NCI-H2029 treated with DMSO at 0.1 percent for 48 hours (cell line): ENCODE data around the gene RNF32.
"Not testable (repeated sequence)": the region's sequence is repeated elsewhere in the genome, so short reads cannot be mapped to it uniquely, and the experiment has no call there.

Source experiments
- DNase-seq: peaks from one replicate; lab custom pipeline; 2025; lab: John Stamatoyannopoulos, UW

The RNF32 gene

DNA sequence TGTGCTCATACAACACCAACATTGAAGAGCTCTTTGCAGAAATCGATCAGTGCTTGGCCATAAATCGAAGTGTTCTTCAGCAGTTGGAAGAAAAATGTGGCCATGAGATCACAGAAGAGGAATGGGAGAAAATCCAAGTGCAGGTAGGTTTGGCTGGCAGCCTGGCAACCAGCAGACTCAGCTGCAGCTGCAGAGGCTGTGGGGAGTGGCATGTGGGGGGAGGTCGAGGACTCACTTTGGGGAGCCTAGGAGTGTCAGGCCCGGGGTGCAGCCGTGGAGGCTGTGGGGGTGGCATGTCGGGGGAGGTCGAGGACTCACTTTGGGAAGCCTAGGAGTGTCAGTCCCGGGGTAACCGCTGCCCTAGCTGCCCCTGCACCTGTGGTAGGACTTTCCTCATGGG, 35.1 kb downstream of the RNF32 start:
- no peak for DNase-seq

DNA sequence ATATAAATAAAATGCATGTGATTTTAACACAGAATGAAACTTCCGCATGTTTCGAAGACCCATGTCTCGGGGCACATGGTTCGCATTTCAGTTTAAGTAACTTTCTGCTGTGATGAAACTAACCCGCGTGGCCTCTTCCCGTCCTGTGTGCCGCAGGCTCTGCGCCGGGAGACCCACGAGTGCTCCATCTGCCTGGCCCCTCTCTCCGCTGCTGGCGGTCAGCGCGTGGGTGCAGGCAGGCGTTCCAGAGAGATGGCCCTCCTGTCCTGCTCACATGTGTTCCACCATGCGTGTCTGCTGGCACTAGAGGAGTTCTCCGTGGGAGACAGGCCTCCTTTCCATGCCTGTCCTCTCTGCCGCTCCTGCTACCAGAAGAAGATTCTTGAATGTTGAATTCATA, 35.7 kb downstream of the RNF32 start:
- no peak for DNase-seq

DNA sequence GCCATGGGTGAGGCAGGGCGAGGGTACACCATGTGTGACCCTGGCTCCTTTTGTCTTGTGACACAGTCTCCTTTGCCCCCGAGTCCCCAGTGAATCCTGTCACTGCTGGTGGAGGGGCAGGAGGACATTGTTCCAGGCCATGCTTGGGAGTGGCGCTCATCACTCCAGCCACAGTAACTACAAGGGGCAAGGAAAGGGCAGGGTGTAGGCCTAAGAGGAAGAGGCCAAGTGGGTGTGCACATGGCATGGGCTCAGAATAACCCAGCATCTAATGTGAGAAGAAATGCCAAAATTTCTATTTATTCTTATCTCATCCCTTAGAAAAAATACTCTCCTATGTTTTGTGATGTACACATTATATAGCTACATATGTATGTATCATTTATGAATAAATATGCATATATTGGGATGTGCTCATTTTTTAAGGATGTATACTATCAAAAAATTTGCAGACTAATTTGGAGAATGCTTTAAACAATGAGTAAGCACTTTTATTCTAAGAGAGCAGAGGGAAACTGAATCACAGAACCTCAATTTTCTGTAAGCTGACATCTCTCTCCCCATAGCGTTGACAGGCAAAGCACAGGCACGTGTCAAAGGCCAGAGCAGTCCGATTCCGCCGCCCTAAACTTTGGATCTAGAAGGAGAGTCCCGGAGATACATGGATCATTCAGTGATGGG, 36.9 kb downstream of the RNF32 start:
- no peak for DNase-seq

DNA sequence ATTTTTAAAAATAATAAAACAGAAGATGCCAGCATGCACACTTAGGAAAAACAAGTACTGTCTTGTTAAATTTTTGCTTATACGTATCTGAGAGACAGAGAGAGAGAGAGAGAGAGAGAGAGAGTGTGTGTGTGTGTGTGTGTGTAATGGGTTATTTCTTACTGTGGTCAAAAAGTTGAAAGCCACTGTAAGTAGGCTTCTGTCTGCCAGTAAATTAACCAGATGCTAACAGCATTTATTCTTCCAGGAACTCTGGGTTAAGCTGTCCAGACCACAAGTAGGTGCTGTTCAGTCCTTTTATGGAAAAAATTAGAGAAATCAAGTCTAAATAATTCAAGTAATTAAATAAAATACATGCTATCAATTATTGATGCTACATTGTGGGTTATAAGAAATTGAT, 39.7 kb downstream of the RNF32 start:
- DNase-seq = no peak

DNA sequence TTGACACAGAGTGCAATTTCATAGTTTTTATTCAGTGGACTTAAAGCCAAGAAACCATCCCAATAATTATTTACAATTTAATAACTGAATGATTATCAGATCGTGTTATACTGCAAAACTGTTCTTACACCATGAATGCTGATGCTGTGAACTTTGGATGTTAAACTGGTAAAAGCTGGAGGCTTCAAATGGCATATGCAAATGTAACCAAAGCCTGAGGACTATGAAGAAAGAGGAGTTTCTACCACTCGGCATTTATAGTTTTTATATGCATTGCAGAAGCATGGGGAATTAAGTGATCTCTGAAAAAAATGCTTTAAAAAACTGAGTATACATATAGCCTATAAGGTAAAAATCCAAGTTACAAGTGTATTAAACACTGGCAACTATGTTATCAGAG, 42.4 kb downstream of the RNF32 start:
- DNase-seq = no peak

DNA sequence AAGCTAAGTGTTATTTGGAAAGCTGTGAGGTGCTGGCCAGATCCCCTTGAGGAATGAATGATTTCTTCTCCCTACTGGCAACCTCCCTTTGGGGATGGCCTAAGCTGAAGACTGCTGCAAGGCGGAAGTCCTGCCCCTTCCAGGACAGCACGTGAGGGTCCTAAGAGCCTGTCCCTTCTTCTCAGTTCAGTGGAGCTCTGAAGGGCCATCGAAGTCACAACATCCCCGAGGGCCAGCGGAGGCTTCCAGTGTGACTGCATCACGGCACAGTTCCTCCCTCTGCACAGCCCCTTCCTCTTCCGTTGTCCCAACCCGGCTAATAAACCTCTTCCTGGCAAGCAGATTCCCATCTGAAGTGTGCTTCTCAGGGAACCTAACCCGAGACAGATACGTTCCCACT, 43.7 kb downstream of the RNF32 start:
- DNase-seq = no peak

DNA sequence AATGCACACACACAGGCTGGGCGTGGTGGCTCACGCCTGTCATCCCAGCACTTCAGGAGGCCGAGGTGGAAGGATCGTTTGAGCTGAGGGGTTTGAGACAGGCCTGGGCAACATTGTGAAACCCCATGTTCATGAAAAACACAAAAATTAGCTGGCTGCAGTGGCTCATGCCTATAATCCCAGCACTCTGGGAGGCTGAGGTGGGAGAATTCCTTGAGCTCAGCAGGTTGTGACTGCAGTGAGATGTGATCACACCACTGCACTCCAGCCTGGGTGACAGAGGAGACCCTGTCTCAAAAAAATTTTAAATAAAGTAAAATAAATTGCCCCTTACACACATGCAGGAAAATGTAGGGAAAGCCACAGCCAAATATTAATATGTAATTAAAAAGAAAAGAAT, 44.1 kb downstream of the RNF32 start:
- DNase-seq = no peak

DNA sequence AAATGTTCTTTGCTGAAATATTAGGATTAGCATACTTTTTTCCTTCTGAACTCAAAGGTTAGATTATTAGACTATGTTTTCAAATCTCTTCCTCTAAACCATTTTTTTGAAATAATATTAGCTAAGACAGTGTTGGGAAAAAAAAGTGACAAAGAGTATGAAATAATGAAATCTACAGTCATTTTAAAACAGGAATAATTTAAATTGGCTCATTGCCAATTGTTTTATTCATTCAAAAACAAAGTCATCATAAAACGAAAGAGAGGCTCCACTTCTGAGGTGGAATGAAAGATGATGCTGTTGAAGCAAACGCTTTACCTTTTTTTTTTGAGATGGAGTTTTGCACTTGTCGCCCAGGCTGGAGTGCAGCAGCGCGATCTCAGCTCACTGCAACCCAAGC, 51.2 kb downstream of the RNF32 start:
- no peak for DNase-seq

DNA sequence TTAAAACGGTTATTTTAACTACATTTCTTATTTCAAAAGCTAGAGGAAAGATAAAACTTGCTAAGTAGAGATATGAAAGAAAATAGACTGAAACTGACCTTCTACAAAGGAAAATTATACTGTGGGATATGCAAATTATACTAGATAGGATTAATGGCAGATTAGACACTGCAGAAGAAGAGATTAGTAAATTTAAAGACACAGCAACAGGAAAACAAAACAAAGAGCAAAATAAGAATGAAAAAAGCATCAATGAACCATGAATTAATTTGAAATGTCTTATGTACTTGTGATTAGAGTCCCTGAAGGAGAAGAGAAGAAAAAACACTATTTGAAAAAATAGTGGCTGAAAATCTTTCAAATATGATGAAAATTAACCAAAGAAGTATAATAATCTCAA, 52.3 kb downstream of the RNF32 start:
- DNase-seq = no peak

DNA sequence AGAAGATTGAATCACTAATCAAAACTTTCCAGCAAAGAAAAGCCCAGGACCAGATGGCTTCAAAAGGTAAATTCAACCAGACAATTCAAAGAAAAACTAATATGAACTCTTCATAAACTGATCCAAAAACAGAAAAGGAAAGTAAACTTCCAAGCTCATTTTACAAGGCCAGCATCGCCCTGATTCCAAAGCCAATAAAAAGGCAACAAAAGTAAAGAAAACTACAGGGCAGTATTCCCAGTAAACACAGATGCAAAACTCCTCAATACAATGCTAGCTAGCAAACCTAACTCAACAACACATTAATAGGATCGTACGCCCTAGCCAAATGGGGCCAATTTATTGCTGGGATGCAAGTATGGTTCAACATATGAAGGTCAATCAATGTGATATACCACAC, 53.1 kb downstream of the RNF32 start:
- DNase-seq = no peak

DNA sequence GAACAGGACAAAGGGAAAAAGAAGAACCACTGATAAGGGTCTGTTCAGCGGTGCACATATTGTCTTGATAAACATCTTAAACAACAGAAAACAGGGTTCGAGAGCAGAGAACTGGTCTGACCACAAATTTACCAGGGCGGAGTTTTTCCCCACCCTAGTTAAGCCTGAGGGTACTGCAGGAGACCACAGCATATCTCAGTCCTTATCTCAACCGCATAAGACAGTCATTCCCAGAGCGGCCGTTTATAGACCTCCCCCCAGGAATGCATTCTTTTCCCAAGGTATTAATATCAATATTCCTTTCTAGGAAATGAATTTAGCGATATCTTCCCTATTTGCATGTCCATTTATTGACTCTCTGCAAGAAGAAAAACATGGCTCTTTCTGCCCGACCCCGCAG, 56.7 kb downstream of the RNF32 start:
- not testable (repeated sequence) for DNase-seq

DNA sequence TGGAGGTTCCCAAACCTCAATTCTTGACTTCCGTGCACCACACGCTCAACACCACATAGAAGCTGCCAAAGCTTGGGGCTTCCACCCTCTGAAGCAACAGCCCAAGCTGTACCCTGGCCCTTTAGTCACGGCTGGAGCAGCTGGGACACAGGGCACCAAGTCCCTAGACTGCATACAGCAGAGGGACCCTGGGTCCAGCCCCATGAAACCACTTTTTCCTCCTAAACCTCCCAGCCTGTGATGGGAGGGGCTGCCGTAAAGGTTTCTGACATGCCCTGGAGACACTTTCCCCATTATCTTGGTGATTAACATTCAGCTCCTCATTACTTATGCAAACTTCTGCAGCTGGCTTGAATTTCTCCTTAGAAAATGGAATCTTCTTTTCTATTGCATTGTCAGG, 57.9 kb downstream of the RNF32 start:
- not testable (repeated sequence) for DNase-seq

DNA sequence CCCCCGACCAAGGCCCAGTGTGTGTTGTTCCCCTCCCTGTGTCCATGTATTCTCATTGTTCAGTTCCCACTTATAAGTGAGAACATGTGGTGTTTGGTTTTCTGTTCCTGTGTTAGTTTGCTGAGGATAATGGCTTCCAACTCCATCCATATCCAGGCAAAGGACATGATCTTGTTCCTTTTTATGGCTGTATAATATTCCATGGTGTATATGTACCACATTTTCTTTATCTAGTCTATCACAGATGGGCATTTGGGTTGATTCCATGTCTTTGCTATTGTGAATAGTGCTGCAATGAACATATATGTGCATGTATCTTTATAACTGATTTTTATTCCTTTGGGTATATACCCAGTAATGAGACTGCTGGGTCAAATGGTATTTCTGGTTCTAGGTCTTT, 61.2 kb downstream of the RNF32 start:
- not testable (repeated sequence) for DNase-seq

DNA sequence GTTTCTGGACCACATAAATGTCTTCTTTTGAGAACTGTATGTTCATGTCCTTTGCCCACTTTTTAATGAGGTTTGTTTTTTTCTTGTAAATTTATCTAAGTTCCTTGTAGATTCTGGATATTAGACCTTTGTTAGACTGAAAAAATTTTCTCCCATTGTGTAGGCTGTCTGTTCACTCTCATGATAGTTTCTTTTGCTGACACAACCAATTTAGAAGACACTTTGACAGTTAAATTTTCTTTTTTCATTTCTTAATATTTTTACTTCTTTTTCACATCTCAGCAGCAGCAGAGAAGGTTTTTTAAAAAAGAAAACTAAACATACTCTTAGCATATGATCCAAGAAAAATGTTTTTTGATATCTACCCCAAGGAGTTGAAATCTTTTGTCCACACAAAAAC, 61.8 kb downstream of the RNF32 start:
- no peak for DNase-seq

DNA sequence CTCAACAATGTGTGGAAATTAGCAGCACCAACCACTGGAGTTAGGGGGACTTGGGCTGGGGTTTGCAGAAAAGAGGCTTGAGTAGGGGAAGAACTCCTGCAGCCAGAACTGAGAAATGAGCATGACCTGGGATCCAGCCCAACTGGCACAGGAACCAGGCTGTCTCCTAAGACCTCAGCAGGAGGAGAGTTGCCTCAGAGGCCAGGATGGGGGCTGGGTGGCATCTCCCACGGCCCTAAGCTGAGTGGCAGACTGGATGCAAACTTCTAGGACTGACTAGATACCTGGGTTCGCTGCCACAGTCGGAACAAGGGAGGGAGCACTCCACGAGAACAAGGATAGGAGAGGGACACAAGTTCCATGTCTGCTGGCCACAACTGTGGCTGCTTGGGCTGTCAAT, 62.6 kb downstream of the RNF32 start:
- no peak for DNase-seq

DNA sequence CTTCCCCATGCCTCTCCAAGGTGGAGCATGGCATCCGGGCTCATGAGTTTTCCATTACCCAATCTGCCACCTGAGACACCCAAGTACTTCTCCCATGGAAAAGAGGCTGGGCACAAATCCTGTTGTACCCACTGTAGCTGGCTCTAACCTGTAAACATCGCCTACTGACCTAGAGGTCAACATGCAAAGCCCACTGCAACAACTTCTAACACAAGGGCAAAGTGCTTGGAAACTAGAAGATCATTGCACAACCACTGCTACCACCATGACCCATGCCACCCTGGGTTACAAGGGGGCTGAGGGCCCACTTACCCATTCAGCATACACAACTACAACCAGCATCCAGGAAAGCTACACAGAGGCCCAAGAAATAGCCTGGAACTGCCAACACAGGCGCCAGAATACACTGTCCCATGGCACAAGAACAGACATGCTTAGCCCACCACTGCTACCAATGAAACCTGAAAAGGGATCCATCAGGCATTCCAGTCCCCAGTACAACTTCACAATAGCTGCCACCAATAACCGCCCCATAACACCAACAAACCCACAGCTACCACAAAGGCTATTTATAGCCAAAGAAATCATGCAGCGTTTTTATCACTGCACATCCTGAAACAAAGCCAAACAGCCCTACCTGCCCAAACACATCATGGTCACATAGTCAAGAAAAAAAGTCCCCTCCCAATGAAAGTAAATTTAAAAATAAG, 63.4 kb downstream of the RNF32 start:
- no peak for DNase-seq

DNA sequence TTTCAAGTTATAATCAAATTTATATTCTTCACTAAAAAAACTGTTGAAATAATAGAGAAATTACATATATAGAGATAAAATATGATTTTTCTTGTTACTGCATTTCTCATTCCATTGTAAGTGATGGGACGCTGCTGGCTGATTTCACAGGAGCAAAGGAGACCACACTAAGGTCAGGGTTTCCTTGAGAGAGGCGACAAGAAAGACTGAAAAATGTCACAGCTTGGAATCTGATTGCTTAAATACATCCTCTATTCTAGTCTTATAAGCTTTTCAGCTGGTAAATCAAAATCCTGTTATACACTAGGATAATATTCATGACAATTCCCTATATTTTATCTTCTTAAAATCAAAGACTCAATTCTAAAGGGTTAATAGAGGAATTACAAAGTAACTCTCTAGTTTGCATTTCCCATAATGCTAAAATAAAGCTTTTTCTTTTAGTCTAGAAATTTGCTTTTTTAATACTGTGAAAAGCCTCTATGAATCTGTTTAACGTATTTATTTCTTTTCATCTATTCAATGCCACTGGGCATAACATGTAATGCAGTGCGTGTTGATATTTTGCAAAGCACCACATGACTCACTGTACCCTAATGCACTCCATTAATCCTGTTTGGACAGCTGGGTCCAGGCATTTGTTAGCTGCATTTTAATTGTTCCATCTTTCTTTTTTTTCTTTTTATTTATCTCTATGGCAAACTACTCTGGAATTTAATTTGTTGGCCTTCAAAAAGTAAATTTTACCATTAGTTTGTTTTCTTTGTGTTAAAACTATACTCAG, 81.7 kb downstream of the RNF32 start:
- no peak for DNase-seq

DNA sequence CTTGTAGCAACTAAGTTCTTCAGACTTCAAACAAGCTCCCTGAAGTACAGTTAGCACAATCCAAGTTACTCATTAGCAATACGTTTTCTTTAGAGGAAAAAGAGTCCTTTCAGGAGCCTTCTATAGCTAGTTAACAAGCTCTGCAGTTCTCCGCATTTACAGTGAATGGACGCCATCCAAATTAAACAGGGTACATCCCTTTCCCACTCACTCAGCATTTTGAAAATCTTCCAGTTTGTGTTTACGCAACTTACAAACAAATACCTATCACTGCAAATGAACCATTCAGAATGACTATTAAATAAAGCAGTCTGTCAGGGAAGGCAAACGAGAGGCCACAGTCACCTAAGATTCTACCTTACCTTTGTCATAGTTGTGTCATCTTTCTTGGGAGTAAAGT, 84.5 kb downstream of the RNF32 start:
- no peak for DNase-seq

DNA sequence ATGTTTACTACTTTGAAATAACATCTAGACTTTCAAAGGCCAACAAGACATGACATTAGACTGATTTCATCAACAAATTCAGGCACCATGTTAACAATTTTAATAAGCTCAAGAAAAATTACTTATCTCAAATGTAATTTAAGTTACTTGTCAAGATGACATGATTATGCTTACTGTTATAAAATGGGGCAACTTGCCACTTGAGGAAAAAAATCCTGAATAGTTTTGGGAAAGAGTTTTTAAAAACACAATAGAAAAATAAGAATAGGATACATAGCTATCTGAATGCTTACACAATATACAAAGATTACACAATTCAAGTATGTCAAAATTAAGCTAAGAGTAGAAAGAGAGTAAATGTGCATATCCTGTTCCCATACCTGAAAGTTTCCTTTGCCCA, 85.4 kb downstream of the RNF32 start:
- DNase-seq = no peak
